Liver (tissue), 9 donors: ENCODE data around the gene LRRC70. TPM values are rescaled to one million over a fixed set of nuclear protein-coding genes. Genes with fewer than 3 reads are reported as not detected.

Source experiments
- DNase-seq: peaks from one replicate; pipeline ENCODE4 v3.0.0-alpha.2; 2017; ENCODE audit warnings: low spot score
- H3K27ac ChIP-seq, 2 donors: one replicate each; pipeline ENCODE4 v1.7.0; 2013; ENCODE audit warnings: inconsistent platforms in 2 of 2, low read length in 2 of 2, control low read depth in 1 of 2, low read depth in 1 of 2, mild to moderate bottlenecking in 1 of 2
- H3K27me3 ChIP-seq, 4 donors: one replicate each; pipeline versions ENCODE4 v1.6.1 to v1.7.0; 2013; ENCODE audit warnings: low read length in 3 of 4, inconsistent platforms in 1 of 4, mild to moderate bottlenecking in 1 of 4, moderate library complexity in 1 of 4; ENCODE audit not compliant: control insufficient read depth in 4 of 4, insufficient read depth in 4 of 4
- H3K36me3 ChIP-seq, 4 donors: one replicate each; pipeline versions ENCODE4 v1.6.1 to v1.7.0; 2013; ENCODE audit warnings: low read length in 3 of 4, mild to moderate bottlenecking in 3 of 4, low read depth in 1 of 4, moderate library complexity in 1 of 4; ENCODE audit not compliant: control insufficient read depth in 4 of 4, insufficient read depth in 3 of 4
- H3K4me1 ChIP-seq, 4 donors: one replicate each; pipeline versions ENCODE4 v1.6.1 to v1.7.0; 2013; ENCODE audit warnings: low read length in 3 of 4, mild to moderate bottlenecking in 3 of 4, moderate library complexity in 1 of 4; ENCODE audit not compliant: control insufficient read depth in 4 of 4, insufficient read depth in 4 of 4
- H3K4me3 ChIP-seq, 3 donors: one replicate each; pipeline versions ENCODE4 v1.6.1 to v1.7.0; 2013; ENCODE audit warnings: low read length in 3 of 3, control low read depth in 1 of 3, low read depth in 1 of 3, mild to moderate bottlenecking in 1 of 3
- H3K9ac ChIP-seq, 2 donors: one replicate each; pipeline ENCODE4 v1.7.0; 2013; ENCODE audit warnings: low read length in 2 of 2, mild to moderate bottlenecking in 2 of 2, moderate library complexity in 2 of 2, control low read depth in 1 of 2, low read depth in 1 of 2
- H3K9me3 ChIP-seq, 4 donors: one replicate each; pipeline versions ENCODE4 v1.6.1 to v1.7.0; 2013; ENCODE audit warnings: low read length in 3 of 4; ENCODE audit not compliant: control insufficient read depth in 4 of 4
- EGR1 ChIP-seq, 2 donors: IDR thresholded peaks; 2 replicates each; pipeline ENCODE4 v1.6.1; 2016 to 2018; ENCODE audit warnings: antibody characterized with exemption in 2 of 2, low read depth in 2 of 2
- FOXA1 ChIP-seq: IDR thresholded peaks from 2 replicates; pipeline ENCODE4 v1.6.1; 2016; ENCODE audit warnings: antibody characterized with exemption
- GABPA ChIP-seq, 2 donors: IDR thresholded peaks in 1 of 2; conservative IDR thresholded peaks in 1 of 2; 2 replicates each; pipeline ENCODE4 v1.6.1; 2016; ENCODE audit warnings: antibody characterized with exemption in 2 of 2, mild to moderate bottlenecking in 1 of 2, moderate library complexity in 1 of 2
- HNF4A ChIP-seq, 2 donors: conservative IDR thresholded peaks; 2 replicates each; pipeline ENCODE4 v1.6.1; 2016; ENCODE audit warnings: antibody characterized with exemption in 2 of 2, mild to moderate bottlenecking in 2 of 2
- HNF4G ChIP-seq: IDR thresholded peaks from 2 replicates; pipeline ENCODE4 v1.6.1; 2016; ENCODE audit warnings: antibody characterized with exemption
- JUND ChIP-seq, 2 donors: IDR thresholded peaks; 2 replicates each; pipeline ENCODE4 v1.6.1; 2016; ENCODE audit warnings: antibody characterized with exemption in 2 of 2
- NR2F2 ChIP-seq: IDR thresholded peaks from 2 replicates; pipeline ENCODE4 v1.6.1; 2016; ENCODE audit warnings: antibody characterized with exemption
- SP1 ChIP-seq: IDR thresholded peaks from 2 replicates; pipeline ENCODE4 v1.6.1; 2018; ENCODE audit warnings: antibody characterized with exemption, mild to moderate bottlenecking
- YY1 ChIP-seq: IDR thresholded peaks from 2 replicates; pipeline ENCODE4 v1.6.1; 2016; ENCODE audit warnings: antibody characterized with exemption, mild to moderate bottlenecking
- WGBS: extraction: QIAGEN DNeasy Blood & Tissue Kit; methylation state at CpG from one replicate; pipeline ENCODE4 v1.1.7; 2013; 5-methylcytosine and 5-hydroxymethylcytosine counted together
- polyA plus RNA-seq, 2 donors: library from polyadenylated mRNA; stranded (reverse) in 1 of 2; unstranded in 1 of 2; fragments of 200-250 nt in 1 of 2; fragments of >200 nt in 1 of 2; fragmentation: Nextera tagmentation in 1 of 2; extraction: Ambion mirVana in 1 of 2; gene quantifications; one replicate each; pipeline versions ENCODE4 v1.2.1 to v1.2.3, GENCODE V29; 2013 to 2015
- total RNA-seq, 2 donors: library from RNA; depleted of rRNA; stranded (reverse); fragments of >200 nt; gene quantifications; one replicate each; pipeline ENCODE4 v1.2.3, GENCODE V29; 2014
- TF ChIP-seq, protein P1 (sequence below): IDR thresholded peaks from 2 replicates; pipeline ENCODE4 v1.6.1; 2016; ENCODE audit warnings: antibody characterized with exemption
- TF ChIP-seq, protein P2 (sequence below): IDR thresholded peaks from 2 replicates; pipeline ENCODE4 v1.6.1; 2016; ENCODE audit warnings: antibody characterized with exemption, mild to moderate bottlenecking
- TF ChIP-seq, protein P3 (sequence below): fragments of 150-350 bp; IDR thresholded peaks from 2 replicates; pipeline ENCODE4 v1.5.1; 2017; ENCODE audit warnings: improper control_type of control experiment, low read depth, low read length; ENCODE audit not compliant: missing input control
- TF ChIP-seq, protein P4 (sequence below): IDR thresholded peaks from 2 replicates; pipeline ENCODE4 v1.6.1; 2016; ENCODE audit warnings: antibody characterized with exemption
- donor health status: healthy.
- donor health status: healthy.
- donor health status: healthy.
- donor health status: healthy.
- donor health status: healthy.

LRRC70 gene
- total and polyA plus RNA-seq, 4 donors: 0.66 to 2.8 (median 1.7) TPM

DNA sequence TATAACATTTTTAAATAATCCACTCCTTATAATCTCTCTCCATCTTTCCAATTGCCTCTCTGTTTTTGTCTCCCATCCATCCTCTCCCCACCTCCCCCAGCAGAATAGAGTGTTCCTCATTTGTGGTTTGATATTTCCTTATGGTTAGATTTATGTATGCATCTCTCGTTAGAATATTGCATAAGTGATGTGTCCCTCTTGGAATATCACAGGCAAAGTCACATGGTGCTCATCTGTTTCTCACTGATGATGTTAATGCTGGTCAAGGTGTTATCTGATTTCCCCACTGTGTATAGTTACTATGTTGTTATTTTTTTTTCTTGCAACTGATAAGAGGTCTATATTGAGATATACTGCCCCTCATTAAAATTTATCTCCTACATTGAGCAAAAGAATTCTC is 3.1 kb upstream of the LRRC70 start:
- Histone ChIP-seq H3K4me3 (no peak overlapping the region), H3K4me1 (no peaks in the 10 kb centered on the region), H3K9ac (no peak overlapping the region), H3K27ac (no peak overlapping the region), H3K36me3 (peaks cover 0 to 4% (median 0%) of the 10 kb centered on the region in 4 donors), H3K9me3 (no peaks in the 10 kb centered on the region), H3K27me3 (no peaks in the 10 kb centered on the region)
- TF ChIP-seq, protein P1, sequence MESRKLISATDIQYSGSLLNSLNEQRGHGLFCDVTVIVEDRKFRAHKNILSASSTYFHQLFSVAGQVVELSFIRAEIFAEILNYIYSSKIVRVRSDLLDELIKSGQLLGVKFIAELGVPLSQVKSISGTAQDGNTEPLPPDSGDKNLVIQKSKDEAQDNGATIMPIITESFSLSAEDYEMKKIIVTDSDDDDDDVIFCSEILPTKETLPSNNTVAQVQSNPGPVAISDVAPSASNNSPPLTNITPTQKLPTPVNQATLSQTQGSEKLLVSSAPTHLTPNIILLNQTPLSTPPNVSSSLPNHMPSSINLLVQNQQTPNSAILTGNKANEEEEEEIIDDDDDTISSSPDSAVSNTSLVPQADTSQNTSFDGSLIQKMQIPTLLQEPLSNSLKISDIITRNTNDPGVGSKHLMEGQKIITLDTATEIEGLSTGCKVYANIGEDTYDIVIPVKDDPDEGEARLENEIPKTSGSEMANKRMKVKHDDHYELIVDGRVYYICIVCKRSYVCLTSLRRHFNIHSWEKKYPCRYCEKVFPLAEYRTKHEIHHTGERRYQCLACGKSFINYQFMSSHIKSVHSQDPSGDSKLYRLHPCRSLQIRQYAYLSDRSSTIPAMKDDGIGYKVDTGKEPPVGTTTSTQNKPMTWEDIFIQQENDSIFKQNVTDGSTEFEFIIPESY: no peak
- WGBS: 78% methylated on average over 1 of the region's 1 CpG
- DNase-seq: no peak

DNA sequence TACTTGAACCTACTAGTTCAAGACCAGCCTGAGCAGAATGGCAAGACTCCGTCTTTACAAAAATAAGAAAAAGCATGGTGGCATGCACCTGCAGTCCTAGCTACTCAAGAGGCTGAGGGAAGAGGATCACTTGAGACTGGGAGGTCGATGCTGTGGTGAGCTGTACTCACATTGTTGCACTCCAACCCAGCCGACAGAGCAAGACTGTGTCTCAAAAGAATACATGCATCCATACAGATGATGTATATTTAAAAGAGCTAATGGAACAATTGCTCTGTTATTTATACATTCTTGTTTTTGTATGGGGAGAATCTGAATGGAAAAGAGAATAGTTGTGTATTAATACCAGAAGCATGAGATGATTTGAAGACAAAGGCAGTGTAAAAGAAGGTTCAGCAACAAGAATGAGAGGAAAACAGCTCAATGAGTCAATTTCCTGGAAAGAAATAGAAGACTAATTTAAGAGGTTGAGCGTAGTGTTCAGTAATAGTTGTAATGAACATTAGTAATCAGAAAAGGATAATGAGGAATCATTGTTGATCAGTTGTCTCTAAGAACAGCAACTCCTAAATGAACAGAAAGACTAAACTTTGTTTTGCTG is 1.9 kb upstream of the LRRC70 start:
- no peak overlapping the region for H3K9ac ChIP-seq
- no peak overlapping the region for H3K27ac ChIP-seq
- H3K27me3 ChIP-seq: no peaks in the 10 kb centered on the region
- no peaks in the 10 kb centered on the region for H3K4me1 ChIP-seq
- 91% methylated on average over 4 of the region's 4 CpGs for WGBS
- H3K36me3 ChIP-seq: peaks cover 0 to 6% (median 0%) of the 10 kb centered on the region in 4 donors
- H3K9me3 ChIP-seq: no peaks in the 10 kb centered on the region
- no peak for DNase-seq
- no peak overlapping the region for H3K4me3 ChIP-seq
- TF ChIP-seq YY1: no peak
- TF ChIP-seq JUND (IDR thresholded peaks at IDR 0.05): no peak
- TF ChIP-seq, protein P2, sequence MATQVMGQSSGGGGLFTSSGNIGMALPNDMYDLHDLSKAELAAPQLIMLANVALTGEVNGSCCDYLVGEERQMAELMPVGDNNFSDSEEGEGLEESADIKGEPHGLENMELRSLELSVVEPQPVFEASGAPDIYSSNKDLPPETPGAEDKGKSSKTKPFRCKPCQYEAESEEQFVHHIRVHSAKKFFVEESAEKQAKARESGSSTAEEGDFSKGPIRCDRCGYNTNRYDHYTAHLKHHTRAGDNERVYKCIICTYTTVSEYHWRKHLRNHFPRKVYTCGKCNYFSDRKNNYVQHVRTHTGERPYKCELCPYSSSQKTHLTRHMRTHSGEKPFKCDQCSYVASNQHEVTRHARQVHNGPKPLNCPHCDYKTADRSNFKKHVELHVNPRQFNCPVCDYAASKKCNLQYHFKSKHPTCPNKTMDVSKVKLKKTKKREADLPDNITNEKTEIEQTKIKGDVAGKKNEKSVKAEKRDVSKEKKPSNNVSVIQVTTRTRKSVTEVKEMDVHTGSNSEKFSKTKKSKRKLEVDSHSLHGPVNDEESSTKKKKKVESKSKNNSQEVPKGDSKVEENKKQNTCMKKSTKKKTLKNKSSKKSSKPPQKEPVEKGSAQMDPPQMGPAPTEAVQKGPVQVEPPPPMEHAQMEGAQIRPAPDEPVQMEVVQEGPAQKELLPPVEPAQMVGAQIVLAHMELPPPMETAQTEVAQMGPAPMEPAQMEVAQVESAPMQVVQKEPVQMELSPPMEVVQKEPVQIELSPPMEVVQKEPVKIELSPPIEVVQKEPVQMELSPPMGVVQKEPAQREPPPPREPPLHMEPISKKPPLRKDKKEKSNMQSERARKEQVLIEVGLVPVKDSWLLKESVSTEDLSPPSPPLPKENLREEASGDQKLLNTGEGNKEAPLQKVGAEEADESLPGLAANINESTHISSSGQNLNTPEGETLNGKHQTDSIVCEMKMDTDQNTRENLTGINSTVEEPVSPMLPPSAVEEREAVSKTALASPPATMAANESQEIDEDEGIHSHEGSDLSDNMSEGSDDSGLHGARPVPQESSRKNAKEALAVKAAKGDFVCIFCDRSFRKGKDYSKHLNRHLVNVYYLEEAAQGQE: no peak
- no peak for TF ChIP-seq FOXA1
- TF ChIP-seq, protein P3, sequence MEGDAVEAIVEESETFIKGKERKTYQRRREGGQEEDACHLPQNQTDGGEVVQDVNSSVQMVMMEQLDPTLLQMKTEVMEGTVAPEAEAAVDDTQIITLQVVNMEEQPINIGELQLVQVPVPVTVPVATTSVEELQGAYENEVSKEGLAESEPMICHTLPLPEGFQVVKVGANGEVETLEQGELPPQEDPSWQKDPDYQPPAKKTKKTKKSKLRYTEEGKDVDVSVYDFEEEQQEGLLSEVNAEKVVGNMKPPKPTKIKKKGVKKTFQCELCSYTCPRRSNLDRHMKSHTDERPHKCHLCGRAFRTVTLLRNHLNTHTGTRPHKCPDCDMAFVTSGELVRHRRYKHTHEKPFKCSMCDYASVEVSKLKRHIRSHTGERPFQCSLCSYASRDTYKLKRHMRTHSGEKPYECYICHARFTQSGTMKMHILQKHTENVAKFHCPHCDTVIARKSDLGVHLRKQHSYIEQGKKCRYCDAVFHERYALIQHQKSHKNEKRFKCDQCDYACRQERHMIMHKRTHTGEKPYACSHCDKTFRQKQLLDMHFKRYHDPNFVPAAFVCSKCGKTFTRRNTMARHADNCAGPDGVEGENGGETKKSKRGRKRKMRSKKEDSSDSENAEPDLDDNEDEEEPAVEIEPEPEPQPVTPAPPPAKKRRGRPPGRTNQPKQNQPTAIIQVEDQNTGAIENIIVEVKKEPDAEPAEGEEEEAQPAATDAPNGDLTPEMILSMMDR: no peak
- no peak for TF ChIP-seq SP1
- TF ChIP-seq, protein P1: no peak
- no peak for TF ChIP-seq HNF4A (conservative IDR thresholded peaks at IDR 0.05)
- no peak for TF ChIP-seq GABPA (IDR thresholded peaks at IDR 0.05 in 1 of 2, conservative IDR thresholded peaks at IDR 0.05 in 1 of 2)
- TF ChIP-seq, protein P4, sequence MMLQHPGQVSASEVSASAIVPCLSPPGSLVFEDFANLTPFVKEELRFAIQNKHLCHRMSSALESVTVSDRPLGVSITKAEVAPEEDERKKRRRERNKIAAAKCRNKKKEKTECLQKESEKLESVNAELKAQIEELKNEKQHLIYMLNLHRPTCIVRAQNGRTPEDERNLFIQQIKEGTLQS: no peak
- TF ChIP-seq HNF4G: no peak
- no peak for TF ChIP-seq EGR1 (IDR thresholded peaks at IDR 0.05; ENCODE audit: low read depth in 2 of 2)
- TF ChIP-seq NR2F2: no peak
